Measurements from ENCODE around the gene HSPB9.

The HSPB9 gene

DNA sequence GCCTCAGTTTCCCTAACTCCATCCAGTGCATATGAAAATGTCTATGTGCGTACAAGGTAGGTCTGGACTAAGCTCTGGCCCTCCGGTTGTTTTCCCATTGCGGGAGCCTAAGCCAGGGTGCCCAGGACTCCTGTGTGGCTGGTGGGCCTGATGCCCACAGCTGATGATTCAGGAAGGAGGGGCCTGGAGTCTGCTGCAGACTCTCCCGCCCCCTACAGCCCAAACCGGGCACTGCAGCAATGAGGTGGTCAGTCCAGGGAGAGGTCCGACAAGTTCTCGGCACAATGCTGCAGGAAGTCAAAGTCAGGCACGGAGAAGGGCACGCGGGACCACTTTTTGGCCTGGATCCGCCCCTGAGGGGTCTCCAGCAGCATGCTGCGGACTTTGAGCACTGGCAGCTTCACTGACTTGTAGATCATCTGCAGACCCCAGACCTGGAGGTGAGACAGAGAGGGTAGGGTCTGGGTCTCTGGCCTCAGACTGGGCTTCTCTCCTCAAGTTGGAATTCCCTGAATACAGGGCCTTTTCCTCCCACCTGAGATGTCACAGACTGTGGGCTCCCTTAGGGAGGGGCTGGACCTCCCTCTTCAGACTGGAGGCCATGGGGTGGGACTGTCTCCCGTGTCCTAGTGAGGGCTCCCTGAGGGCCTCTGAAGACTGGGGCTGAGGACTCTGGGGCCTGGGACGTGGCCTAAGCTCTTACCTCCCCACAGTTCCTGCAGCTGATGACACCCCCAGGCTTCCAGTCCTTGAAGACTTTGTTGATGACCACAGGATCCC, 20.9 kb upstream of the HSPB9 start:
- peak; percentile 46 to 51 for DNase-seq

- no peak for DNase-seq
Measured at GRCh38 chr17:42103221-42103954, 19.2 kb upstream of the HSPB9 start.

GRCh38 chr17:42104264-42104663, 18.3 kb upstream of the HSPB9 start:
- no peak for DNase-seq

DNA sequence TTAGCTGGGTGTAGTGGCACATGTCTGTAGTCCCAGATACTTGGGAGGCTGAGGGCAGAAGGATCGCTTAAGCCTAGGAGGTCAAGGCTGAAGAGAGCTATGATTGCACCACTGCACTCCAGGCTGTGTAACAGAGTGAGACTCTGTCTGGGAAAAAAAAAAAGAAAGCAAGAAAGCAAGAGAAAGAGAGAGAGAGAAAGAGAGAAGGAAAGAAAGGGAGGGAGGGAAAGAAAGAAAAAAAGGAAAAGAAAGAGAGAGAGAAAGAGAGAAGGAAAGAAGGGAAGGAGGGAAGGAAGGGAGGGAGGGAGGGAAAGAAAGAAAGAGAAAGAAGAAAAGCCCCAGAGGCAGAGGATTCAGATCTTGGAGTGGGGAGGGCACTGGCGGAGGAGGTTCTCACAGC, 16.6 kb upstream of the HSPB9 start:
- no peak for DNase-seq

GRCh38 chr17:42107124-42107523, 15.5 kb upstream of the HSPB9 start:
- no peak for DNase-seq

DNA sequence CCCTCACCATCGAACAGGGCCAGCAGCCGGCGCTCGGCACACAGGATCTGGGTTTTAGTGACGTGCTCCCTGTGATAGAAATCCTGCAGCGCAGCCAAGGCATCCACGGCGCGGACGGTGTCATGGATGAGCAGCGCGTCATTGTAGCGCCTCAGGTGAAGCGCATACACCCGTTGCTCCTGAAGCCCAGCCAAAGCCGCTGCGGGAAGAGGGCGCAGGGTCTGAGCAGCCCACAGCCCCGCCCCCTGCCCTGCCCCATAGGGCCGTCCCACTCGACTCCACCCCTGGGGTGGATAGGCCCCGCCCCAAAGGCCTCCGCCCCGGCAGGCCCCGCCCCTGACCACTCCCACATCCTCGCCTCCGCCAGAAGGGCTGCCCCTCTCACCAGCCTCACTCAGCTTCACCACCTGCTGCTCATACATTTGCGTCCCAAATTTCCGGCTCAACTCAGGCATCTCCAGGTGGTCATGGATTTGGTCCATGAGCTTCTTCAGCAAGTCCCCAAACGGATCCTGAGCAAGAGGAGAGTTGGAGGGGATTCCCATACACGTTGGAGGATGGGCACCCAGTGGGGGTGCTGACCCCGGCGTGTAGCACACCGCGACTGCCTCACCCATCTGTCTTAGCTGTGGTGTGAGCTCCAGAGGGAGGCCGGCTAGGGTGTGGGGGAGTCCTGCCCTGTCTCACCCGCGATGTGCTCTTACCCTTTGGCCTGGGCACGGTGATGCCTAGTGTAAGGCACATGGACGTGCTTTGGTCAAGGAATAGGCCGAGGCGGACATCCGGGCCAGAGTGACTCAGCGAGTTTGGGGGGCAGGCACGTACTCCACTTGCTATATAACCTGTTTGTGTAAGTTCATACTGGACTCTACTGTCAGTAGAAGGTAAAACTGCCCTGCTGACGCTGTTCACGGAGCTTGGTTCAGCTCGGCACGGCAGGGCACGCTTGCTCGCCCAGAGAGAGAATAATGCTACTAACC, 14.7 kb upstream of the HSPB9 start:
- peak; percentile 78 to 92 for DNase-seq

DNA sequence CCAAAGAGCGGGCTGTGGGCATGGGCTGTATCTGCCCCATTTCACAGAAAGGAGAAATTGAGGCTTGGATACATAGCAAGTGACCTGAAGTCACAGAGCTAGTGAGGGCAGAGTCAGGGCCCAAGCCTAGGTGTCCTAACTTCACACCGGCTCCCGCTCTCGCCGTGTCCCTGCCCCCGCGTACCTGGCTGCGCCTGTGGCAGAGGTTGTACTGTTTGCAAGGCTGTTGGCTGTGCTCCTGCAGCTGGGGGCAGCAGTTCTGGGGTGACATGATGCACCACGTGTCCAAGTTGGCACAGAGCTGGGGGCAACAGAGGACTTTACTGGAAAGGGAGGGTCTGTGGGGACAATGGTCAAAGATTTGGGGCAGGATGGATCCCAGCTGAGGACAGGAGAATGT, 13.5 kb upstream of the HSPB9 start:
- DNase-seq: no peak

- no peak for DNase-seq
Measured at GRCh38 chr17:42110301-42111264, 12.0 kb upstream of the HSPB9 start.

DNA sequence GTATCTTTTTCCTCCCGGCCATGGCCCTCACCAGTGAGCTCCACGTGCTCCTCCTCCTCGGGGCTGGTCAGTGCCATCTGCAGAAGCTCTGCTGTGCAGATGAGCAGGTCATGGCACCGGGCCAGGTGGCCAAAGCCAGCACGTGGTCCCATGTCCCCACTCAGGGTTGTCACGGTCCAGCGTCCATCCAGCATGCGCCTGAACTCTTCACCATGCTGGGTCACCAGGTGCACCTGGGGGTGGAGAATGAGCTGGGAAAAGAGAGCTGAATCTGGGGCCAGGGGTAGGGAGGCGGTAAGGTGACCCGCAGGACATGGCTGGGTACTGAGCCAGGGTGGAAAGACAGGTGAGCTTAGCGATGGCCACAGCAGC, 11.4 kb upstream of the HSPB9 start:
- DNase-seq: no peak

DNA sequence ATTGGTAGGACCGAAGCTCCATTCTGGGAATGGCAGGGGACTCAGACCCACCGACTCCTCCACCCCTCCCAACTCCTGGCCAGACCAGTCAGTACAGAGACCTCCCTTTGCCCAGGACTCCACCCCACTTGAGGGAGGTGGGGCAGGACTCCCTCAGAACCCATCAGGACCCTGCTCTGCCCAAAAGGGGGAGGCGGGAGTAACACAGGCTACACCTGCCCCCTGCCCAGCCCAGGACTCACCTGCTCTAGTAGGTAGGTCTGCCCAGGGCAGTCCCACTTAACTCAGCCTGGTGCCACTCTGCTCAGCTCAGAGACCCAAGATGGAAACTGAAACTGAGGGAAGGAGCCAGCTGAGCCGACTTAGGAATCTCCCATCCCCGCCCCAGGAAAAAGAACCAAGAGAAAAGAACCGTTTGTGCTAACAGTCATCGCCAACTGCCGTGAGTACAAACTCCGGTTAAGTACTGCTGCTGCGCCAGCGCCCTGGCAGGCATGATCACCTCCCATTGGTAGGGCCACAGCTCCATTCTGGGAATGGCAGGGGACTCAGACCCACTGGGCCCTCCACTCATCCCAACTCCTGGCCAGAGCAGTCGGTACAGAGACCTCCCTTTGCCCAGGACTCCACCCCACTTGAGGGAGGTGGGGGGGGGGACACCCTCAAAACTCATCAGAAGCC, 10.6 kb upstream of the HSPB9 start:
- DNase-seq: no peak

DNA sequence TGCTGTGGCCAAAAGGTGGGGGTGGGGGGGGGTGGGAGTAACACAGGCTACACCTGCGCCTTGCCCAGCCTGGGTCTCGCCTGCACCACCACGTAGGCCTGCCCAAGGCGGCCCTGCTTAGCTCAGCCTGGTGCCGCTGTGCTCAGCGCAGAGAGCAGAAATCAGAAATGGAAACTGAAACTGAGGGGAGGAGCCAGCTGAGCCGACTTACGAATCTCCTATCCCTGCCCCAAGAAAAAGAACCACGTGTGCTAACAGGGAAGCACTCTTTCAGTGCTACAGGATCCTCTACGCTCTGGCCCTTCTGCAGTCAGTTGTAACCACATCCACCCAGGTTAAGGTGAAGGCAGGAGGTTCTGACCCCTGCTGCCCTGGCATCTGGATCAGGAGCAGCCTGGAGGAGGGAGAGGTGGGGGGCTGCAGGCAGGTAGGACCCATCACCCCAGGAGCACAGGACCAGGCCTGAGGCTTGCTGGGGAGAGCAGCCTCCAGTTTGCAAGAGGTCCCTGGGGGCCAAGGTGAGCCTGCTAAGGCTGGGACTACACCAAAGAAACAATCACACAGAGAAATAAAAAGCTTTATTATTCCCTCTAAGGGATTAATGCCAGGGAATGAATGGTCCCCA, 9.9 kb upstream of the HSPB9 start, which contains the start of gene DHX58:
Gene DHX58 (minus strand): TSS at position 163 of the 625 bp plus-strand sequence. CDS start 822 bp downstream, outside the sequence.
- no peak for DNase-seq

- no peak for DNase-seq
Measured at GRCh38 chr17:42113293-42114069, 9.1 kb upstream of the HSPB9 start.

GRCh38 chr17:42114118-42114517, 8.5 kb upstream of the HSPB9 start:
- DNase-seq: no peak

GRCh38 chr17:42116705-42117396, 5.8 kb upstream of the HSPB9 start:
- peak; percentile 54 to 65 for DNase-seq

GRCh38 chr17:42117397-42118125, 5.0 kb upstream of the HSPB9 start:
- no peak for DNase-seq

GRCh38 chr17:42118126-42118510, 4.5 kb upstream of the HSPB9 start:
- no peak for DNase-seq

GRCh38 chr17:42118545-42118944, 4.1 kb upstream of the HSPB9 start:
- DNase-seq: peak; percentile 12 to 25

- no peak for DNase-seq
Measured at GRCh38 chr17:42119301-42119700, 3.3 kb upstream of the HSPB9 start.
